Liver (tissue), 9 donors: ENCODE results near the gene RAD51B. TPM values are rescaled to one million over a fixed set of nuclear protein-coding genes. Genes with fewer than 3 reads are reported as not detected.

Experiments
- DNase-seq: peaks from one replicate; pipeline ENCODE4 v3.0.0-alpha.2; 2017; ENCODE audit warnings: low spot score
- H3K27ac ChIP-seq, 2 donors: one replicate each; pipeline ENCODE4 v1.7.0; 2013; ENCODE audit warnings: inconsistent platforms in 2 of 2, low read length in 2 of 2, control low read depth in 1 of 2, low read depth in 1 of 2, mild to moderate bottlenecking in 1 of 2
- H3K27me3 ChIP-seq, 4 donors: one replicate each; pipeline versions ENCODE4 v1.6.1 to v1.7.0; 2013; ENCODE audit warnings: low read length in 3 of 4, inconsistent platforms in 1 of 4, mild to moderate bottlenecking in 1 of 4, moderate library complexity in 1 of 4; ENCODE audit not compliant: control insufficient read depth in 4 of 4, insufficient read depth in 4 of 4
- H3K36me3 ChIP-seq, 4 donors: one replicate each; pipeline versions ENCODE4 v1.6.1 to v1.7.0; 2013; ENCODE audit warnings: low read length in 3 of 4, mild to moderate bottlenecking in 3 of 4, low read depth in 1 of 4, moderate library complexity in 1 of 4; ENCODE audit not compliant: control insufficient read depth in 4 of 4, insufficient read depth in 3 of 4
- H3K4me1 ChIP-seq, 4 donors: one replicate each; pipeline versions ENCODE4 v1.6.1 to v1.7.0; 2013; ENCODE audit warnings: low read length in 3 of 4, mild to moderate bottlenecking in 3 of 4, moderate library complexity in 1 of 4; ENCODE audit not compliant: control insufficient read depth in 4 of 4, insufficient read depth in 4 of 4
- H3K4me3 ChIP-seq, 3 donors: one replicate each; pipeline versions ENCODE4 v1.6.1 to v1.7.0; 2013; ENCODE audit warnings: low read length in 3 of 3, control low read depth in 1 of 3, low read depth in 1 of 3, mild to moderate bottlenecking in 1 of 3
- H3K9ac ChIP-seq, 2 donors: one replicate each; pipeline ENCODE4 v1.7.0; 2013; ENCODE audit warnings: low read length in 2 of 2, mild to moderate bottlenecking in 2 of 2, moderate library complexity in 2 of 2, control low read depth in 1 of 2, low read depth in 1 of 2
- H3K9me3 ChIP-seq, 4 donors: one replicate each; pipeline versions ENCODE4 v1.6.1 to v1.7.0; 2013; ENCODE audit warnings: low read length in 3 of 4; ENCODE audit not compliant: control insufficient read depth in 4 of 4
- ATF3 ChIP-seq: IDR thresholded peaks from 2 replicates; pipeline ENCODE4 v1.6.1; 2016; ENCODE audit warnings: antibody characterized with exemption
- EGR1 ChIP-seq, 2 donors: IDR thresholded peaks; 2 replicates each; pipeline ENCODE4 v1.6.1; 2016 to 2018; ENCODE audit warnings: antibody characterized with exemption in 2 of 2, low read depth in 2 of 2
- FOXA1 ChIP-seq: IDR thresholded peaks from 2 replicates; pipeline ENCODE4 v1.6.1; 2016; ENCODE audit warnings: antibody characterized with exemption
- FOXA2 ChIP-seq: IDR thresholded peaks from 2 replicates; pipeline ENCODE4 v1.6.1; 2016; ENCODE audit warnings: antibody characterized with exemption
- HNF4A ChIP-seq, 2 donors: conservative IDR thresholded peaks; 2 replicates each; pipeline ENCODE4 v1.6.1; 2016; ENCODE audit warnings: antibody characterized with exemption in 2 of 2, mild to moderate bottlenecking in 2 of 2
- JUND ChIP-seq, 2 donors: IDR thresholded peaks; 2 replicates each; pipeline ENCODE4 v1.6.1; 2016; ENCODE audit warnings: antibody characterized with exemption in 2 of 2
- NR2F2 ChIP-seq: IDR thresholded peaks from 2 replicates; pipeline ENCODE4 v1.6.1; 2016; ENCODE audit warnings: antibody characterized with exemption
- RAD21 ChIP-seq, 2 donors: IDR thresholded peaks; 2 replicates each; pipeline ENCODE4 v1.6.1; 2016; ENCODE audit warnings: antibody characterized with exemption in 2 of 2, mild to moderate bottlenecking in 2 of 2
- RXRA ChIP-seq, 2 donors: IDR thresholded peaks; 2 replicates each; pipeline ENCODE4 v1.6.1; 2017 to 2018; ENCODE audit warnings: antibody characterized with exemption in 2 of 2, mild to moderate bottlenecking in 1 of 2
- SP1 ChIP-seq: IDR thresholded peaks from 2 replicates; pipeline ENCODE4 v1.6.1; 2018; ENCODE audit warnings: antibody characterized with exemption, mild to moderate bottlenecking
- TAF1 ChIP-seq: conservative IDR thresholded peaks from 2 replicates; pipeline ENCODE4 v1.6.1; 2016; ENCODE audit warnings: antibody characterized with exemption, mild to moderate bottlenecking
- YY1 ChIP-seq: IDR thresholded peaks from 2 replicates; pipeline ENCODE4 v1.6.1; 2016; ENCODE audit warnings: antibody characterized with exemption, mild to moderate bottlenecking
- ZBTB33 ChIP-seq: IDR thresholded peaks from 2 replicates; pipeline ENCODE4 v1.6.1; 2016; ENCODE audit warnings: antibody characterized with exemption
- WGBS: extraction: QIAGEN DNeasy Blood & Tissue Kit; methylation state at CpG from one replicate; pipeline ENCODE4 v1.1.7; 2013; 5-methylcytosine and 5-hydroxymethylcytosine counted together
- polyA plus RNA-seq, 2 donors: library from polyadenylated mRNA; stranded (reverse) in 1 of 2; unstranded in 1 of 2; fragments of 200-250 nt in 1 of 2; fragments of >200 nt in 1 of 2; fragmentation: Nextera tagmentation in 1 of 2; extraction: Ambion mirVana in 1 of 2; gene quantifications; one replicate each; pipeline versions ENCODE4 v1.2.1 to v1.2.3, GENCODE V29; 2013 to 2015
- total RNA-seq, 2 donors: library from RNA; depleted of rRNA; stranded (reverse); fragments of >200 nt; gene quantifications; one replicate each; pipeline ENCODE4 v1.2.3, GENCODE V29; 2014
- TF ChIP-seq, protein P1 (sequence below): fragments of 150-350 bp; IDR thresholded peaks from 2 replicates; pipeline ENCODE4 v1.5.1; 2017; ENCODE audit warnings: improper control_type of control experiment, low read depth, low read length; ENCODE audit not compliant: missing input control
- TF ChIP-seq, protein P2 (sequence below): IDR thresholded peaks from 2 replicates; pipeline ENCODE4 v1.6.1; 2016; ENCODE audit warnings: antibody characterized with exemption, mild to moderate bottlenecking
- TF ChIP-seq, protein P3 (sequence below): IDR thresholded peaks from 2 replicates; pipeline ENCODE4 v1.6.1; 2016; ENCODE audit warnings: antibody characterized with exemption
- donor health status: healthy.
- donor health status: healthy.
- donor health status: healthy.
- donor health status: healthy.
- donor health status: healthy.

Gene RAD51B
- total and polyA plus RNA-seq, 4 donors, result 0.81 to 12.9 (median 2.4) TPM

DNA sequence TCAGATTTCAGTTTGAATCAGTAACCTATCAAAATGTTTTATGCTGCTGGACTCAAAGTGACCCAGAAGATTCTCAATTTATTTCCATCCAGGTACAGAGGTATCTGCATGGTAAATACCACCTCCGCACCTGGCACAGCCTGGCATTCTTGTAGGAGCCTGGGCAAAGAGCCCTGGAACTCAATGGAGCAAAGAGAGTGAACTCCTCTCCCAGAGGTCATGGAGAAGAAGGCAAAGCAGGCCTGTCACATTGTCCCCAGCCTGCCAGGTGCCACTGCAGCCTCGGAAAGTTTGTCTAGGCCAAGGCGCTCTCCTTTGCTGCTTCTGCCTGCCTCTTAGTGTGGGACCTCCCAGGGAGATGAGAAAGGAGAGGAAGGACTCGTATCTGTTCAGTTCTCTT, 653.5 kb downstream of the RAD51B start:
- TF ChIP-seq RAD21 (IDR thresholded peaks at IDR 0.05), result peak; percentile 26 to 37
- TF ChIP-seq ATF3, result no peak
- TF ChIP-seq SP1, result peak; percentile 29
- TF ChIP-seq FOXA1, result peak; percentile 6
- no peak for TF ChIP-seq JUND (IDR thresholded peaks at IDR 0.05)
- peak in 1 of 2 donors; percentile 64 for TF ChIP-seq EGR1 (IDR thresholded peaks at IDR 0.05; ENCODE audit: low read depth in 2 of 2)
- peak in 1 of 2 donors; percentile 57 for TF ChIP-seq HNF4A (conservative IDR thresholded peaks at IDR 0.05)
- TF ChIP-seq TAF1, result no peak
- TF ChIP-seq NR2F2, result peak; percentile 36
- TF ChIP-seq, protein P1, sequence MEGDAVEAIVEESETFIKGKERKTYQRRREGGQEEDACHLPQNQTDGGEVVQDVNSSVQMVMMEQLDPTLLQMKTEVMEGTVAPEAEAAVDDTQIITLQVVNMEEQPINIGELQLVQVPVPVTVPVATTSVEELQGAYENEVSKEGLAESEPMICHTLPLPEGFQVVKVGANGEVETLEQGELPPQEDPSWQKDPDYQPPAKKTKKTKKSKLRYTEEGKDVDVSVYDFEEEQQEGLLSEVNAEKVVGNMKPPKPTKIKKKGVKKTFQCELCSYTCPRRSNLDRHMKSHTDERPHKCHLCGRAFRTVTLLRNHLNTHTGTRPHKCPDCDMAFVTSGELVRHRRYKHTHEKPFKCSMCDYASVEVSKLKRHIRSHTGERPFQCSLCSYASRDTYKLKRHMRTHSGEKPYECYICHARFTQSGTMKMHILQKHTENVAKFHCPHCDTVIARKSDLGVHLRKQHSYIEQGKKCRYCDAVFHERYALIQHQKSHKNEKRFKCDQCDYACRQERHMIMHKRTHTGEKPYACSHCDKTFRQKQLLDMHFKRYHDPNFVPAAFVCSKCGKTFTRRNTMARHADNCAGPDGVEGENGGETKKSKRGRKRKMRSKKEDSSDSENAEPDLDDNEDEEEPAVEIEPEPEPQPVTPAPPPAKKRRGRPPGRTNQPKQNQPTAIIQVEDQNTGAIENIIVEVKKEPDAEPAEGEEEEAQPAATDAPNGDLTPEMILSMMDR, result no peak
- TF ChIP-seq YY1, result peak; percentile 40
- TF ChIP-seq, protein P2, sequence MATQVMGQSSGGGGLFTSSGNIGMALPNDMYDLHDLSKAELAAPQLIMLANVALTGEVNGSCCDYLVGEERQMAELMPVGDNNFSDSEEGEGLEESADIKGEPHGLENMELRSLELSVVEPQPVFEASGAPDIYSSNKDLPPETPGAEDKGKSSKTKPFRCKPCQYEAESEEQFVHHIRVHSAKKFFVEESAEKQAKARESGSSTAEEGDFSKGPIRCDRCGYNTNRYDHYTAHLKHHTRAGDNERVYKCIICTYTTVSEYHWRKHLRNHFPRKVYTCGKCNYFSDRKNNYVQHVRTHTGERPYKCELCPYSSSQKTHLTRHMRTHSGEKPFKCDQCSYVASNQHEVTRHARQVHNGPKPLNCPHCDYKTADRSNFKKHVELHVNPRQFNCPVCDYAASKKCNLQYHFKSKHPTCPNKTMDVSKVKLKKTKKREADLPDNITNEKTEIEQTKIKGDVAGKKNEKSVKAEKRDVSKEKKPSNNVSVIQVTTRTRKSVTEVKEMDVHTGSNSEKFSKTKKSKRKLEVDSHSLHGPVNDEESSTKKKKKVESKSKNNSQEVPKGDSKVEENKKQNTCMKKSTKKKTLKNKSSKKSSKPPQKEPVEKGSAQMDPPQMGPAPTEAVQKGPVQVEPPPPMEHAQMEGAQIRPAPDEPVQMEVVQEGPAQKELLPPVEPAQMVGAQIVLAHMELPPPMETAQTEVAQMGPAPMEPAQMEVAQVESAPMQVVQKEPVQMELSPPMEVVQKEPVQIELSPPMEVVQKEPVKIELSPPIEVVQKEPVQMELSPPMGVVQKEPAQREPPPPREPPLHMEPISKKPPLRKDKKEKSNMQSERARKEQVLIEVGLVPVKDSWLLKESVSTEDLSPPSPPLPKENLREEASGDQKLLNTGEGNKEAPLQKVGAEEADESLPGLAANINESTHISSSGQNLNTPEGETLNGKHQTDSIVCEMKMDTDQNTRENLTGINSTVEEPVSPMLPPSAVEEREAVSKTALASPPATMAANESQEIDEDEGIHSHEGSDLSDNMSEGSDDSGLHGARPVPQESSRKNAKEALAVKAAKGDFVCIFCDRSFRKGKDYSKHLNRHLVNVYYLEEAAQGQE, result peak; percentile 27
- TF ChIP-seq, protein P3, sequence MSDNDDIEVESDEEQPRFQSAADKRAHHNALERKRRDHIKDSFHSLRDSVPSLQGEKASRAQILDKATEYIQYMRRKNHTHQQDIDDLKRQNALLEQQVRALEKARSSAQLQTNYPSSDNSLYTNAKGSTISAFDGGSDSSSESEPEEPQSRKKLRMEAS, result peak; percentile 13
- no peak for TF ChIP-seq FOXA2
- peak; percentile 58 to 79 for TF ChIP-seq RXRA (IDR thresholded peaks at IDR 0.05)
- TF ChIP-seq ZBTB33, result peak; percentile 26
- no peaks in the 10 kb centered on the region for H3K27me3 ChIP-seq
- no peak overlapping the region for H3K4me3 ChIP-seq
- H3K27ac ChIP-seq, result peak overlapping the region; percentile 62 to 63
- H3K9ac ChIP-seq, result peak overlapping the region in 1 of 2 donors; percentile 44
- H3K9me3 ChIP-seq, result no peaks in the 10 kb centered on the region
- no peaks in the 10 kb centered on the region for H3K36me3 ChIP-seq
- H3K4me1 ChIP-seq, result peaks cover 8 to 49% (median 28%) of the 10 kb centered on the region in 4 donors
- DNase-seq, result no peak
- WGBS, result 59% methylated on average over 4 of the region's 4 CpGs

GRCh38 chr14:68473794-68474193, 654.2 kb downstream of the RAD51B start:
- TF ChIP-seq ZBTB33, result peak; percentile 41
- TF ChIP-seq SP1, result peak; percentile 14
- TF ChIP-seq RXRA (IDR thresholded peaks at IDR 0.05), result peak; percentile 73 to 78
- TF ChIP-seq, protein P3, result peak; percentile 45
- TF ChIP-seq FOXA2, result no peak
- TF ChIP-seq, protein P1, result no peak
- TF ChIP-seq RAD21 (IDR thresholded peaks at IDR 0.05), result peak in 1 of 2 donors; percentile 12
- peak; percentile 11 to 42 for TF ChIP-seq HNF4A (conservative IDR thresholded peaks at IDR 0.05)
- TF ChIP-seq EGR1 (IDR thresholded peaks at IDR 0.05; ENCODE audit: low read depth in 2 of 2), result peak in 1 of 2 donors; percentile 21
- TF ChIP-seq NR2F2, result peak; percentile 56
- 35% methylated on average over 2 of the region's 2 CpGs for WGBS

More at GRCh38 chr14:68473794-68474193, 654.2 kb downstream of the RAD51B start:
- peak overlapping the region; percentile 15 to 20 for H3K27ac ChIP-seq
- peaks cover 8 to 49% (median 27%) of the 10 kb centered on the region in 4 donors for H3K4me1 ChIP-seq
- DNase-seq, result no peak
- H3K9me3 ChIP-seq, result no peaks in the 10 kb centered on the region
- no peaks in the 10 kb centered on the region for H3K36me3 ChIP-seq
- no peak overlapping the region for H3K4me3 ChIP-seq
- no peaks in the 10 kb centered on the region for H3K27me3 ChIP-seq
- no peak overlapping the region for H3K9ac ChIP-seq
